Breast epithelium (tissue), 3 donors: ENCODE data around the gene BBS9.

Source experiments
- CTCF ChIP-seq, 3 donors: fragments of 450-650 bp; IDR thresholded peaks; one replicate each; pipeline ENCODE4 v1.5.1; 2016 to 2017; ENCODE audit warnings: antibody characterized with exemption in 3 of 3, mild to moderate bottlenecking in 3 of 3, moderate library complexity in 3 of 3
- POLR2A ChIP-seq: fragments of 450-650 bp; IDR thresholded peaks from one replicate; pipeline ENCODE4 v1.6.1; 2016; ENCODE audit warnings: antibody characterized with exemption, mild to moderate bottlenecking, moderate library complexity
- POLR2AphosphoS5 ChIP-seq, 3 donors: sonication (generic); formaldehyde crosslinking; IDR thresholded peaks; one replicate each; pipeline ENCODE4 v1.6.1; 2017; ENCODE audit warnings: antibody characterized with exemption in 3 of 3

GRCh38 chr7:33232632-33233145, 103.3 kb downstream of the BBS9 start:
- TF ChIP-seq CTCF (IDR thresholded peaks at IDR 0.05) = no peak
- no peak for TF ChIP-seq POLR2AphosphoS5 (IDR thresholded peaks at IDR 0.05)
- no peak for TF ChIP-seq POLR2A
